SIG-M5 (cell line): ENCODE results near the gene ALK.
A peak's percentile ranks its signal among the peaks of the same experiment; 100 is the strongest.

Source experiments
- DNase-seq: peaks from one replicate; lab custom pipeline; 2025; lab: John Stamatoyannopoulos, UW

Gene ALK

DNA sequence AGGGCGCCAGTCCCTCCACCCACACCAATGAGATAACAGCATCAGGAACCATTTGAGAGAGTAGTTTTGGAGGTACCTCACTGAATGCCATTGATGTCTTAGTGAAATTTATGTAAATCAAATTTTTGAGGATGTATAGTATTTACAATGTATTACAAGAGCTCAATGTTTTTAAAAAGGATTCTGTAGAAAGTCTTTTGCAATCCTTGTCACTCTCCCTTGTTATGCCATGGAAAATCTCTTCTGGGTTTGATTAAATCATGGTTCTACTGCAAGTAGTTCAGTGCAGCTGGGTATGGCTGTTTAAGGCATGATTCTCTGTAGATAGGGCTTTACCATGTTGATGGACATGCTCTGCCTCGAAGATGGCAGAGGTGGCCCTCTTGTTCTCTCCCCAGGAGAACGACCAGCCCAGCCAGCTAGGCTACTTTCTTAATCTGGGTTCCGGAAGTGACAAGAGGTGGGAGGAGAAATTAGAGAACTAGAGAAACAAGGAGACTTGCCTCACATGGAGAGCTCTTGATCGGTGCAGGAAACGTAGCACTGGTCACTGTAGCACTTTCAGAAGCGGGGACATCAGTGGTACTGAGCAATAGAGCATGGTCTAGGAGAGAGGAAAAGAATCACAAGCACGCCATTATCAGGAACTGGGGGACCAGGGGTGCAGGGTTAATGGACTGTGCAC, 603.4 kb downstream of the ALK start:
- no peak for DNase-seq

GRCh38 chr2:29317077-29317517, 604.3 kb downstream of the ALK start:
- DNase-seq: peak; percentile 44

DNA sequence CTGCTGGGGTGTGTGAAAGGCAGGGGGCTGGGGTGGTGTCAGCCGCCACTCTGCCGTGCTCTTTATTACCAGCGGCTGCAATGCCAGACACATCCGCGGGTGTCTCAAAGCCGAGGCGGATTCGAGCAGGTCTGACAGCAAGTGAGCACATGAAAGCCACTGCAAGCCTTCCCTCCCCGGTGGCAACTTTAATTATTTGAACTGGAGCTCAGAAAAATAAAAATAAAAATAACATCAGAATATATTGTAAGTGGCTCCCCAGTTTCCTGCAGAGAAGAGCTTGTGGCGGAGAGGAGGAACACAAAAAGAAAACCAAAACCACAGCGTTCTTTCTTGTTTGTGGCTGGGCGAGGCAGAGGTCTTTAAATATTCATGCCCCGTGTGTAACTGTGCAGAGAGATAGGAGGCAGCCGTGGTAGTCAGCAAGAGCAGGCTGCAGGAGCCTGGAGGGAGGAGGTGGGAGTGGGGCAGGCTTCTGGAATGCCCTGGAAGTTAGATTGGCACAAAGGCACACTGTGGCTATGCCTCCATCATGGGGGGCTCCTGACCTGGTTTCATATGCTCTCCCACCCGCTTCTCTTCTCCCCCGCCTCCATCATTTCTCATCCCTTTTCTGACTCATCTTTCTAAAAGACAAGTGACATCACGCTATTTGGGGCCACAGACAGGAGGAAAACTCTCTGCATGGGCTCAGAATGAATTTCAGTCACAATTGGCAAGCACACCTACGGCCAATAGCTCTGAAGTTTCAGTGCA, 606.4 kb downstream of the ALK start:
- DNase-seq: peak; percentile 7

- DNase-seq: no peak
Observed at GRCh38 chr2:29311458-29311857, 609.9 kb downstream of the ALK start.

DNA sequence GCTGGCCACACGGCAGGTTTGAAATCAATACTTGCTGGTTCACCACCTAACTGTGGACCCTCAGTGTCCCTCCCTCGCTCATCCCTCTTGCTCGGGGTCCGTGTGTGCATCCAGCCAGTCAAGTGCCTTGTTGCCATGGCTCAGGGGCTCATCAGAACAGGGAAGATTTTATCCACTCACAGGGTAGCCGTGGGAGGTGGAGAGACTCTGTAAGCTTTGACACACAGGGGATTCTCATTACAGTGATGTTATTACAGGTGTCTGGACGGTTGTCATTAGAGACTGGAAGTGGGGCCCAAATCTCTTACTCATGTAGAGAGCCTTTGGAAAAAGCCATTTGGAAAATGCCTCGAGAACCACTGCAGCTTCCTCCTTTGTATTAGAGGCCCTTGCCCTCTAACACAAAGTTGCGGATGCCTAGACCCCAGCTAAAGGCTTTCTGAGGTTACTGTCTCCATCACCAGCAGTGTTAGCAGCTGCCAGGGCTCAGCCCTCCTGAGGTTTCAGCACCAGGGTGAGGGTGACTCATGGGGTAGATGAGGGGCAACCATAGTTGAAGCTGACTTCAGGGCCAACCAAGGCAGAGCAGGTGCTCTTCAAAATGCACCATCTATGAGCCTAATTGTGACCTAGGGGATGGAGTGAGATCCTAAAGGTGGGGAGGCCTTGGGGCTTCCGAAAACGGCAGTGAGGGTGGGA, 610.6 kb downstream of the ALK start:
- no peak for DNase-seq

- no peak for DNase-seq
Observed at GRCh38 chr2:29309090-29310029, 612.0 kb downstream of the ALK start.

DNA sequence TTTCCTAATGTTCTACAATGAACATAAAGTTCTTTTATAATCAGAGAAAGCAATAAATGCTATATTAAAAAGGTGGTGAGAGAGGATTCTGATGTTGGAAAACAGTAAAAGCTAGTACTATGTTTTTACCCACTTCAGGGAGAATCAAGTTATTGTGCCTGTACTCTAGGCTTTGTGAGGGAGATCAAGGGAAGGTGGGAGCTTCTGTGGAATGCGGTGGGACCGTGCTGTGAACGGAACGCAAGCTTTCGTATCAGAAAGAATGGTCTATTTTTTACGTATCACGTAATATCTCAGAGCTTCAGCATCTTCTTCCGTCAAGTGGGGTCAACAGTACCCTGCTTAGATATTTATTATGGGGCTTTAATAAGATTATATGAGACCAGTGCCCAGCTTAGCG, 613.0 kb downstream of the ALK start:
- DNase-seq: no peak

GRCh38 chr2:29307519-29307918, 613.9 kb downstream of the ALK start:
- DNase-seq: no peak

GRCh38 chr2:29305762-29306161, 615.6 kb downstream of the ALK start:
- no peak for DNase-seq

DNA sequence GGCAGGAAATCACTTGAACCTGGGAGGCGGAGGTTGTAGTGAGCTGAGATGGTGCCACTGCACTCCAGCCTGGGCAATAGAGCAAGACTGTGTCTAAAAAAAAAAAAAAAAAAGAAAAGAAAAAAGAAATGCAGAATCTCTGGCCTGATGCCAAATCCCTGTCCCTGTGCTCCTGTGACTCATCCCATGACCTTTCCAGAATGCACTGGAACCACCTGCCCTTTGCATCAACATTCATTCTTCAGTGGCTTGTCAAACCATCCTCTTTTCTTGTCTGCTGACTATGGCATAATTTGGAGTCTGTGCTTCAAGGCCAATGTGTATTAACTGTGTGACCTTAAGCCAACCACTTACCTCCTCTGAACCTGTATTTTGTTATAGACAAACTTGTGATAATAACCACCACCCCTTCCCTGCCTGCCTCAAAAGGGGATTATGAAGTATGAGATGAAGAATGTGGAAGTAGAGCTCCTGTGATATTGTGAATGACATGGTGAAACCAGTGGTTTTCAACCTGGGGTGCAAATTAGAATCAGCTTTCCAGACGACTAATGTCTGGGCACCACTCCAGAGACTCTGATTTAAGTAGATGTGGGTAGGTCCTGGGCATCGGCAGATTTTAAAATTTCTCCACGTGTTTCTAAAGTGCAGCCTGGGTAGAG, 616.9 kb downstream of the ALK start:
- no peak for DNase-seq

DNA sequence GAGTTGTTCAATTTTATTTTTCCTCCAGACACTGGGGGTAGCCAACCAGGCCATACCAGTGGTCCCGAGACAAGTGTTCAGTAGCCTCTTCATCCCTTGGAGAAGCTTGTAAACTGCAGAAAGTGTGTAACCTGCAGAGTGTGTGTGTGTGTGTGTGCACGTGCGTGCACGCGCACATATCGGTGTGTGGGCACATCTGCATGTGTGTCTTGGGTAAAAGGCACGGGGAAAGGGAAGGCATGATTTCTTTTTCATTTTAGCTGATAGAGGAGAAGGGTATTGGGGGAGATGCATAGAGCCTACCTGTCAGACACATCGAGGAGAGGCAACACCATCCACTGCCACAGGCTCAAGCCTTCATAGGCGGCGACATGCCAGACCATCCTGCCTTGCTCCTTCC, 624.8 kb downstream of the ALK start:
- no peak for DNase-seq

DNA sequence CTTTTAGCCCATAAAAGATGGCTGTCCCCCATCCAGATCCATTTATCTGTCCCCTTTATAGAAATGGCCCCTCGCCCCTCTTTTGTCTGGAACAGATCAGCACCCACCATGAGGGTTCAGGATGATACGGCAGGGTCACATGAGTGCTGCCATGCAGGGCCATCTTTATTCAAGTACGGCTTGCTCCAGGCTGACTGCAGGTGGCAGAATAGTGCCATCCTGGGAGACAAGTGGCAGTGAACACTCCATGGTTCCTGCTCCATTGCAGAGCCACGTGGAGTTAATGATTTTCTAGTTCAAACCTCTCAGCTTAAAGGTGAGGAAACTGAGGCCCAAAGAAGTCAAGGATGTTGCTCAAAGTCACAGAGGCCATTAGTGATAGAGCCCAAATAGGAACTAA, 625.5 kb downstream of the ALK start:
- DNase-seq: no peak

DNA sequence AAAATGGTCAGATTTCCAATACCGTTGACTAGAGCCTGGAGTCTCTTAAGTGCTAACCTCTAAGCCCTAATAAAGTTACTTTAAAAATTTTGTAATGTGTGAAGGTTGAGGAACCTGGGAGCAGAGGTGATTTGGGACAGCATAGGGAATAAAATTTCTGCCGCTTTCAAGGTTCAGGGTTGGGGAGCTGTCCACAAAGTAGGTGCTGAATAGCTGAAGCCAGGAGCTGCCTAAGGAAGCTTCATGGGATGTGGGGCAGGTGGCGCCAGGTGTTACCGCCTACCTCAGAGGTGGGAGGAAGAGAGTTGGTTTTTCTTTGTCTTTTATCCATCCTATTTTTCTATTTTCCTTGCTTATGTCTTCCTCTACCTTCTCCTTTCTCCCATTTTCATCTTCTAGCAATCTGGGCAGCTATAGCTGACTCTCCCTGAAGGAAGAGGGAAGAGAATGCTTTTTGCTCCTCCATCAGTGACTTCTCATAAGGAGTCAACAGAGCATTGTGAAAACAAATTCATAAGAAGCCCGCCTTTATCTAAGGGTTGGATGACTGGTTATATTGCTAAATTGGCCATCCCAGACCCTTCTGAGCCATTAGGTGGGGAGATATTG, 627.5 kb downstream of the ALK start:
- no peak for DNase-seq

DNA sequence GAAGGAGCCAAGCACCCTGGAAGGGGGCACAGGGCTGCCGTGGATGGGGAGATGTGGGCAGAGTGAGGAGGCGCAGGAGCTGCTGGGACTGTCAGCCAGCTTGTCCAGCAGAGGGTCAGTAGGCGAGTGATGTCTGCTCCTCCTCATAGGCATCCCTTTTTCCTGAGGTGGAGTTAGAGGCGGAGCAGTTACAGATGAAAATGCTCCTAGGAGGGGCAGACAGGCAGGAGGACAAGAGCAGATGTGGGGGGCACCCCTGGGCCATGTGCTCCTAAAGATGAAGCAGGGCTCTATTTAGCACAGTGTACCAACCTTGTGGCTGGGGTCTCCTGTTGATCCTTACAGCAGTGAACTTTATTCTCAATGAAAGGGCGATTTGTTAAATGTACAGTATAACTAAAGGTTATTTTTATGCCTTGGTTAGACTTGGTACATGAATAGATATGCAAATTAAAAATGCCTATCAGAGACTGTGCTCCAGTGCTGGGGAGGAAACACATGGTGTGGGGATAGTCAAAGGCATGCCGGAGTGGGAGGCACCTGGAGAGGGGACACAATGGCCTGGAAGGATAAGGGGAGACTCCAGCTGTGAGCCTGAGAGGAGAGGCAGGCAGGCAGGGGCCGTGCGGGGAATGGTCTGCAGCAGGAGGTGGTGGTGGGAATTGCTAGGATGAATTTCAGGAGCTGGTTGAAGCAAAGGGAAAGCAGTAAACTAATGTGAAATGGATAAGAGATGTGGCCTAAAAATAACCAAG, 630.9 kb downstream of the ALK start:
- DNase-seq: no peak

DNA sequence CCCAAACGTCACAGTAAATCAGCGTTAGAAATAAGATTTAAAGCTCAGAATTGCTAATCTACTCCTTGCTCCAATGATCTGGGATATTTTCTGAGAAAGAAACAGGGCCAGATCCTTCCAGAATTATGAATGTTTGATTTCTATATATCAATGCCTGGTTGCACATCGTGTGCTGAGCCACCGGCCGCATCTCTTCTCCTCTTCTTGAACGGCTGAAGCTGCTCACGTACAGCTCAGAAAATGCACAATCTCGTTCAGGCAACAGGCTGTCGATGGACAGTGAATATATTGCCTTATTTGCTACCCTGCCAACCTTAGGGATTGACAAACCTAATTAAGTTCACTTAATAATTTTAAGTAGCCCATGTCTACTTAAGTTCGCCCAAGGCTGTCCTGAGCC, 636.7 kb downstream of the ALK start:
- no peak for DNase-seq

GRCh38 chr2:29281916-29282247, 639.5 kb downstream of the ALK start:
- no peak for DNase-seq

DNA sequence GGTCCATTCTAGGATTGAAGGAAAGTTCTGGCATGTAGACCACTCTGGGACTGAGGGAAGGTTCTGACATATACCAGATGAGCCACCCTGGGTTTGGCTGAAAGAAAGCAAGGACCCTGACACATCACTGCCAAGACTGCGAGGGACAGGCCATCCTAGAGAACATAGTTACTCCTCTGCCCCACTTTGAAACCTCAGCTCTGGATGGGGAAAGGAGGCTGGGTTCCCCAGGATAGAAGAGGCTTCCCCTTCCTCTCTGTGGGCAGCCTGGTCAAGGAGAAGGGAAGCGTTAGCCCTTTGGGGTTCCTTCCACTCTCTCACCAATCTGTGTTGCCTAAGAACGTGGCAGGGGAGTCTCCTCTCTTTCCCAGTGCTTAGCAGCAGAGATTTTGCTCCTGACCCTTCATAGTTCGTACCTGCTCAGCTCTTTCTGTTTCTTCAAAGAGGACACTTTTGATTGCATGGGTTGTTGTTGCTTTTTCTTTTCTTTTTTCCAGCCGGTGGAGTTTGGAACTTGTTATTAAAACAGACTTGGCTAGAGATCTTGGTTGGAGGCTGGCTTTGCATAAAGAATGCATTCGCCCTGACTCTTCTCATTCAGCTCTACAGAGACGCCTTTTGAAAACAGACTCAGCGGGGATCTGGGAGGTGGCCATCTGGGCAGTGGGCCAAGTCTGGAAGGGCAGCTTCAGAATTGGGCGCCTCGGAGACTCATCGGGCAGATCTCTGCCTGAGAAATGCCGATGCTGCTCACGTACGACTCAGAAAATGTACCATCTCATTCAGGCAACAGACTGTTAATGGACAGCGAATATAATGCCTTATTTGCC, 640.1 kb downstream of the ALK start:
- DNase-seq: no peak

DNA sequence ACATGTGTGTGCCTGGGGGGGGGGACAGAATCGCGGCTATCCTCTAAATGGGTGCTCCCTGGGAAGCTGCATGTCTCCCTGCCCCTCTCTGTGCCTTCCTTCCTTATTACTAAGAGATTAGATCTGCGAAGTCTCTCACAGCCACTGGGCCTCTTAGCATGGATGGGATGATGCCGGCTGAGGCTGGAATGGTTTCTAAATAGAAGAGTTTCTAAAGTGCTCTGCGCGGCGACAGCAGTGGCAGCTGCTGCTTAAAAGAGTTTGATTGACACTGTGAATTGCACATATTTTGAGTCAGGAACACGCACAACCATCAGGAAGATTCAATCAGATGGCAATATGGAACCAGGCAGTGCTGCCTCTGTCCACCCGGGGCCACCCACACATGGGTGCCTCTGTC, 642.4 kb downstream of the ALK start:
- DNase-seq: no peak

DNA sequence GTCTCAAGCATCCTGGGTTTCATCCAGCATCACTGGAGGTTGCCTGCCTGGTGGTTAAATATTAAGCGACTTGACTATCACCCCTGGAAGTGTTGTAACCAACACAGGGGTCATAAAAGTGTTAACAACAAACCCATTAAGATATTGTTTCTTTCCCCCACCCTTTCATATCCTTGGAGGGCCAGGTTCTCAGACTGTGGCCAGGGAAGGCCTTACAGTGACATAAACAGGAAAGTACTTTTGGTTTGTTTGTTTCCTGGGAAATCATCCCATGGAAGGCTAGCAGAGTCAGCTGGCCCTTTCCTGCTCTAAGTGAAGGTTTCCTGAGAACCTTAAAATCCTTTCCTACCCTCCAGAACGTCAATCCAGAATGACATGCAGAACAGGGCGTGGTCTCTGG, 645.2 kb downstream of the ALK start:
- DNase-seq: no peak

DNA sequence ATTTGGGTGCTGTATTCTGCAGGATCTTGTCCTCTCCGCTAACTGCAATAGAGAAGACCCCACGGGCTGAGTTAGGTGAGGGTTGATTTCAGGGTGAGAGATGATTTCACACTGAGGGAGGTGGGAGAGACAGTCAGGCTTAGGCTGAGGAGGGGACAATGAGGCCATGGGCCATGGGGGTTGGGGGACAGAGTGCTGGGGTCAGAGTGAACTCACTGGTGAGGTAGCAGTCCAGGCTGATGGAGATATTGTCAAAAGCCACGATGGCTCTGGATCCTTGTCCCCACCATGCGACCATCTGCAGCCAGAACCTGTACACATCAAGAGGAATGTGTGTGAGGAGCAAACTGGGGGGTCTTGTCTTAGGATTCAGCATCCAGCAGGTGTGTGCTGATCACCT, 646.2 kb downstream of the ALK start:
- no peak for DNase-seq
